ENCODE results near the gene NHSL2.

The NHSL2 gene

DNA sequence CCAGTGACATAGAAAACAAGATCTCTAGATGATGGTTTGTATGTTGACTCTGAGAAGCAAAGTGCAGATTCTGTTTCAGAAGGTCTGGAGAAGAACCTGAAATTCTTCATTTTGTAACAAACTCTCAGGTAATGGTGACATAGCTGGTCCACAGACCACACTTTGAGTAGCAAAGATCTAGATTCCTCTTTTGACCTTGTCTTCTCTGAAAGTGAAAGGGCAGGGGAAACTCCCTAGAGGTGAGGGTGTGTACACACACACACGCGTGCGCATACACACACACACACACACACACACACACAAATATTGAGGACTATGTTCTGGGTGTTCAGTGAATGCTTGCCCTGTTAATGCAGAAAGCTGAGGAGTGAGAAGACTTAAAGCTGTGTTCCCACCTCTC is 110.1 kb downstream of the NHSL2 start:
- peak; percentile 77 for DNase-seq (ENCODE audit: low read depth)
- no peak overlapping the region for H3K4me3 ChIP-seq (ENCODE audit: low read depth, low read length)

DNA sequence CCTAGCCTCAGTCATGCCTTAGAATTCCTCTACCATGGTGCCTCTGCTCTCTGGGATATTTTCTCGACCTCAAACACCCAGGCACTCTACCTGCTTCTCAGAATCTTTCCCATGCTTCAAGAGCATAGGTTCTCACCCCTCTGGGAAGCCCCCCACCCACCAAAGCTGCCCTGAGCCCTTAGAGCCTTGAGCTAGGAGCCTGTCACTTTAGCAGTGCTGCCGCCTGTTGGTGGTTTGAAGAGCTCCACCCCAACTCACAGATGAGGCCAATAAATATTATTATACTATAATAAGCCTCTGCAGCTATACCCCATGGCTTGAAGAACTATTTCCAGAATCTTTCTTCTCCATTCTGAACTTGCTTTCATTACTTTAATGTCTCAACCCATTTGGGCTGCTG is 111.3 kb downstream of the NHSL2 start:
- DNase-seq (ENCODE audit: low read depth) = peak; percentile 43
- TF ChIP-seq, protein P1, sequence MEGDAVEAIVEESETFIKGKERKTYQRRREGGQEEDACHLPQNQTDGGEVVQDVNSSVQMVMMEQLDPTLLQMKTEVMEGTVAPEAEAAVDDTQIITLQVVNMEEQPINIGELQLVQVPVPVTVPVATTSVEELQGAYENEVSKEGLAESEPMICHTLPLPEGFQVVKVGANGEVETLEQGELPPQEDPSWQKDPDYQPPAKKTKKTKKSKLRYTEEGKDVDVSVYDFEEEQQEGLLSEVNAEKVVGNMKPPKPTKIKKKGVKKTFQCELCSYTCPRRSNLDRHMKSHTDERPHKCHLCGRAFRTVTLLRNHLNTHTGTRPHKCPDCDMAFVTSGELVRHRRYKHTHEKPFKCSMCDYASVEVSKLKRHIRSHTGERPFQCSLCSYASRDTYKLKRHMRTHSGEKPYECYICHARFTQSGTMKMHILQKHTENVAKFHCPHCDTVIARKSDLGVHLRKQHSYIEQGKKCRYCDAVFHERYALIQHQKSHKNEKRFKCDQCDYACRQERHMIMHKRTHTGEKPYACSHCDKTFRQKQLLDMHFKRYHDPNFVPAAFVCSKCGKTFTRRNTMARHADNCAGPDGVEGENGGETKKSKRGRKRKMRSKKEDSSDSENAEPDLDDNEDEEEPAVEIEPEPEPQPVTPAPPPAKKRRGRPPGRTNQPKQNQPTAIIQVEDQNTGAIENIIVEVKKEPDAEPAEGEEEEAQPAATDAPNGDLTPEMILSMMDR (IDR thresholded peaks at IDR 0.05; ENCODE audit: insufficient read depth, low read depth, low read length, missing control alignments) = peak; percentile 44
- H3K4me3 ChIP-seq (ENCODE audit: low read depth, low read length) = no peak overlapping the region

More for the DNA sequence above, 110.1 kb downstream of the NHSL2 start:
- TF ChIP-seq, protein P1 (IDR thresholded peaks at IDR 0.05; ENCODE audit: insufficient read depth, low read depth, low read length, missing control alignments) = no peak

DNA sequence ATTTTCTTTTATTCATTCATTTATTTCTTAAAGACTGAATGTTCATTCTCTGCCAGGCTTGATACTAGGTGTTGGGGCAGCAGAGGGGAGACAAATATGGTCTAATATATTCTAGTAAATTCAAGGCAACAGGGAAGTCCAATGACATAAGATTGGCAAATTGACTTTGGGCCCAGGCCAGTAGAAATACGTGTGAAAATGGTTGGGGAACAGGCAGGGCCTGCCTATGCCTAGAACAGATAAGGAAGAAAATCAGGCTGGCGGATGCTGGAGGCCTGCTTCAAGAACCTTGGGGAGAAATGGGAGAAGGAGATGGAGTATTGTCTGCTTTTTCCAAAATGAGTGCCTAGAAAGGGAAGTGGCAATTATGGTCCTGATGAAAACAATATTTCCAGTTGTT is 112.4 kb downstream of the NHSL2 start:
- no peak overlapping the region for H3K4me3 ChIP-seq (ENCODE audit: low read depth, low read length)
- no peak for DNase-seq (ENCODE audit: low read depth)
- TF ChIP-seq, protein P1 (IDR thresholded peaks at IDR 0.05; ENCODE audit: insufficient read depth, low read depth, low read length, missing control alignments) = no peak

DNA sequence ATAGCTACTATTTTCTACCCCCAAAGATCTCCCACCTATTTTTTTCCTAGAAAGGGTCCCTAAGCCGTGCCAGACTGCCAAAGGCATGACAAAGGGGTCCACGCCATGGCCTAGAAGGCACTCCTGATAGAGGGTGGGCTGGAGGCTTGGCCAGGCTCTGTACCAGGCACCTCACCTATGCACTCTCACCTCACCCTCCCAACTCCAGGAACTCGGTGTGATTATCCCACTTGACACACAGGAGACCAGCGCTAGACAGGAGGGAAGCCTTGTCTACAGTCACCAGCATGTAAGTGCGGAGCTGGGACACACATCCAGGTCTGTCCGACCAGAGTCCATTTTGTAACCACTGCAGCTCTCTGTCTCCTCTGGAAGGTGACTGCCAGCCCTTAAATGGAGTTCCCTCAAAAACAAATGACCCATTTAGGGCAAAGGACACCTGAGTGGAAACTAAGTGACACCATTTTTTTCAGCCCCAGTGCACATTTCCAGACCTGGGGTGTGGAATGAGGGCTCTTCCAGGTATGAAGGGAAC is 114.7 kb downstream of the NHSL2 start:
- TF ChIP-seq, protein P1 (IDR thresholded peaks at IDR 0.05; ENCODE audit: insufficient read depth, low read depth, low read length, missing control alignments) = no peak
- H3K4me3 ChIP-seq (ENCODE audit: low read depth, low read length) = no peak overlapping the region
- DNase-seq (ENCODE audit: low read depth) = no peak

DNA sequence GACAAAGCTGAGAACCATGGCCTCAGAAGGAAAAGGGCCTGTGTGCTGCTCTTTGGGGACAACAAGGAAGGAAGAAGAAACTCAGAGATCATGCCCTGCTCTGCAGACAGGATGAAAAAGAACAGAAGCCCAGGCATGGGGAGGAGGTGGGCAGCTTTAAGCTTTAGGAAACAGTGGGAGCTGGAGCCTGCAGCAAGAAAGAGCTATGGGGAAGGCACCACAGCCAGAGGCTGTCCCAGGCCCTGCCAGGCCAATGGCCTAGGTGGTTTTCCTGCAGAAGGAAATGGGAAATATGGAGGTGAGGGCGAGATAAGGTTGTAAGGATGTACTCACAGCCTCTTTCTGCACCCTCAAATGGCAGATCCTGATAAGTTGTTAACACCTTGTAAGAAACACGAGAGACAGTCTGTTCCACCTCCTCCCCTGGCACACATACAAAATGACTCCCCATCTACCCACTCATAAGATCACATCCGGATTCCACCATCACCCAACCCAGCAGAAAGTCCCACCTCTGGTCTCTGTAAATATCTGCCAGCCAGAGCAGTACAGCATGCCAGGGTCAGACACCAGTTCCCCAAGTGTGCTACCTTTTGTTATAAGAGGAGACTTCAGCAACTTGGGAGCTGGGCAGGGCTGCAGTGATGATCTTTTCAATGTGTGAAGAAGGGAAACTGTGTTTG is 115.8 kb downstream of the NHSL2 start:
- no peak overlapping the region for H3K4me3 ChIP-seq (ENCODE audit: low read depth, low read length)
- DNase-seq (ENCODE audit: low read depth) = peak; percentile 25
- TF ChIP-seq, protein P1 (IDR thresholded peaks at IDR 0.05; ENCODE audit: insufficient read depth, low read depth, low read length, missing control alignments) = no peak

DNA sequence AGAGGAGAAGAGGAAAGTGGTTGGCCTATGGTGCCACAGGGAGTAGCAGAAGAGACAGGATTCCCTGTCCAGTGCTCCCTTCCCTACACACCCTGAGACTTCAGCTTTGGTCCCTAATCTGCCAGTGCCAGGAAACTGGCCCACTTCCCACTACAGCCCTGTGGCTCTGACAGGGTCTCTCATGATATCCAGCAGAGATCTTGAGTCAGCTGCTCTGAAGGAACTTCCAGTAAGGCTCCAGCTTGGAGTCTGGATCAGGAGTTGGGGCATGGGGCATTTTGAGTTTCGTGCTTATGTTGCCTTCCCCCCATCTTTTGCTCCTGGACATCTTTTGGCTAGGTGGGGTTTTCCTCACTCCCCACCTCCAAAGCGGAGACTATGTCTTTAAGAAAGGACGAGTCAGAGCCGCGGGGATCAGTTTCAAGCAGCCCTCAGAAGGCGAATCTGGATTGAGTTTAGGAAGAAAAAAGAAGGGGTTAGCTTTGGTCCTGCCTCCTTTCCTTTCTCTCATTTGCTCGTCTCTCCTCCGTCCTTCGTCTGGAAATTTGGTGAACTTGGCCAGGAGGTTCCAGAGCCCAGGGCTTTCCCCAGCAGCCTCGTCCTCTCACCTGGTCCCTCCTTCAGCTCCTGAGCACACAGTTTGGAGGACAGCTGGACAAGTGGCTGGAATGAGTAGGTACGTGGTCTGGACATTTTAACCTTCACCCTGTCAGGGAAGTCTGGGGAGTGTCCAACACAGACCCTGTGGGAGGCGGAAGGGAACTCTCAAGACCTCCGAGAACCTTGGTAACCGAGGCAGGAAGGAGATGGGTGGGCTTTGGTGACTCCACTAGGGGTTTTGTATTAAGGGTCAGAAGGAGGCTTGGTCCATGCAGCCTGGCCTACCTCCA is 116.6 kb downstream of the NHSL2 start:
- no peak overlapping the region for H3K4me3 ChIP-seq (ENCODE audit: low read depth, low read length)
- no peak for DNase-seq (ENCODE audit: low read depth)
- TF ChIP-seq, protein P1 (IDR thresholded peaks at IDR 0.05; ENCODE audit: insufficient read depth, low read depth, low read length, missing control alignments) = no peak
